ENCODE measurements around the gene DPP3. TPM values are rescaled to one million over a fixed set of nuclear protein-coding genes. Genes with fewer than 3 reads are reported as not detected.

The DPP3 gene
- total RNA-seq, 1 donor from 2014 or later, result 60.0 TPM

GRCh38 chr11:66555416-66555815, 75.2 kb downstream of the DPP3 start:
- H3K4me1 Mint-ChIP-seq (ENCODE audit: low read depth, unreplicated experiment), result no peaks in the 10 kb centered on the region
- H3K9me3 Mint-ChIP-seq (ENCODE audit: unreplicated experiment), result peaks cover 2% of the 10 kb centered on the region
- H3K36me3 Mint-ChIP-seq (ENCODE audit: low read depth, unreplicated experiment), result peaks cover 2% of the 10 kb centered on the region
- FAIRE-seq (no peak), DNase-seq (ENCODE audit: low read depth) (no peak)
- no peaks in the 10 kb centered on the region for H4K20me1 ChIP-seq (ENCODE audit: insufficient read depth, low read length)
- no peaks in the 10 kb centered on the region for H3K79me2 ChIP-seq (ENCODE audit: insufficient read depth, low read length)
- H3K4me2 ChIP-seq (ENCODE audit: low read length), result no peak overlapping the region
- H3K4me3 Mint-ChIP-seq (ENCODE audit: unreplicated experiment), result no peak overlapping the region
- H2AFZ ChIP-seq (ENCODE audit: low read depth, low read length), result no peak overlapping the region
- no peak overlapping the region for H3K27ac Mint-ChIP-seq (ENCODE audit: unreplicated experiment)
- no peak overlapping the region for H3K27ac ChIP-seq (ENCODE audit: low read depth, low read length)
- H3K9me3 ChIP-seq (ENCODE audit: insufficient read depth, low read depth, low read length), result no peaks in the 10 kb centered on the region
- H3K4me3 ChIP-seq (ENCODE audit: insufficient read depth, low read depth, low read length), result no peak overlapping the region
- no peak overlapping the region for H3K9ac ChIP-seq (ENCODE audit: low read length)
- peaks cover 22% of the 10 kb centered on the region for H3K27me3 Mint-ChIP-seq (ENCODE audit: low read depth, unreplicated experiment)
- TF ChIP-seq CTCF (IDR thresholded peaks at IDR 0.05; ENCODE audit: insufficient read depth, low read depth, low read length) (no peak), EZH2 (IDR thresholded peaks at IDR 0.05; ENCODE audit: insufficient read depth, low read length) (no peak)
- no peaks in the 10 kb centered on the region for H3K4me1 ChIP-seq (ENCODE audit: insufficient read depth, low read length)
- H3K27me3 ChIP-seq (ENCODE audit: insufficient read depth, low read length), result peaks cover 2% of the 10 kb centered on the region
- no peaks in the 10 kb centered on the region for H3K36me3 ChIP-seq (ENCODE audit: insufficient read depth, low read length)

DNA sequence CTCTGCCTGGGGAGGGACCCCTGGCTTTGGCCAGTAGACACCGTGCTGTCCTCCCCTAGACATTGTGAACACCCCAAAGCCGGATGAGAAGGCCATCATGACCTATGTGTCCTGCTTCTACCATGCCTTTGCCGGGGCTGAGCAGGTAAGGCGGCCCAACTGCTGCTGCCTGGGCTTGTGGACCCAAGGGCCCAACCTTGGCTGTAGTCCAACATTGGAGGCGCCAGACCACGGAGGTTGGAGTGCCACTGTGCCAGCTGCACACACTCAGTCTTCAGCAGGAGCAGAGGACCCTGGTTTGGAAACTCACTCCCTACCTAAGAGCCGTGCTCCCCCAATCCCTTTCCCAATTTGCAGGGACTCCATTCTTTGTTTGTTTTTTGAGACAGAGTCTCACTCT, 75.9 kb downstream of the DPP3 start:
- no peak for TF ChIP-seq CTCF (IDR thresholded peaks at IDR 0.05; ENCODE audit: insufficient read depth, low read depth, low read length)
- TF ChIP-seq EZH2 (IDR thresholded peaks at IDR 0.05; ENCODE audit: insufficient read depth, low read length), result no peak
- Histone ChIP-seq H3K9ac (ENCODE audit: low read length) (no peak overlapping the region), H3K36me3 (ENCODE audit: insufficient read depth, low read length) (no peaks in the 10 kb centered on the region), H3K9me3 (ENCODE audit: insufficient read depth, low read depth, low read length) (no peaks in the 10 kb centered on the region), H3K4me2 (ENCODE audit: low read length) (no peak overlapping the region), H4K20me1 (ENCODE audit: insufficient read depth, low read length) (no peaks in the 10 kb centered on the region), H3K27ac (ENCODE audit: low read depth, low read length) (no peak overlapping the region), H3K4me1 (ENCODE audit: insufficient read depth, low read length) (no peaks in the 10 kb centered on the region), H3K79me2 (ENCODE audit: insufficient read depth, low read length) (no peaks in the 10 kb centered on the region), H3K27me3 (ENCODE audit: insufficient read depth, low read length) (peaks cover 2% of the 10 kb centered on the region), H3K4me3 (ENCODE audit: insufficient read depth, low read depth, low read length) (no peak overlapping the region), H2AFZ (ENCODE audit: low read depth, low read length) (no peak overlapping the region)
- no peak overlapping the region for H3K4me3 Mint-ChIP-seq (ENCODE audit: unreplicated experiment)
- DNase-seq (ENCODE audit: low read depth), result no peak
- no peak for FAIRE-seq
- H3K27me3 Mint-ChIP-seq (ENCODE audit: low read depth, unreplicated experiment), result peaks cover 21% of the 10 kb centered on the region
- H3K4me1 Mint-ChIP-seq (ENCODE audit: low read depth, unreplicated experiment), result no peaks in the 10 kb centered on the region
- H3K36me3 Mint-ChIP-seq (ENCODE audit: low read depth, unreplicated experiment), result no peaks in the 10 kb centered on the region
- H3K9me3 Mint-ChIP-seq (ENCODE audit: unreplicated experiment), result peaks cover 2% of the 10 kb centered on the region
- H3K27ac Mint-ChIP-seq (ENCODE audit: unreplicated experiment), result no peak overlapping the region

DNA sequence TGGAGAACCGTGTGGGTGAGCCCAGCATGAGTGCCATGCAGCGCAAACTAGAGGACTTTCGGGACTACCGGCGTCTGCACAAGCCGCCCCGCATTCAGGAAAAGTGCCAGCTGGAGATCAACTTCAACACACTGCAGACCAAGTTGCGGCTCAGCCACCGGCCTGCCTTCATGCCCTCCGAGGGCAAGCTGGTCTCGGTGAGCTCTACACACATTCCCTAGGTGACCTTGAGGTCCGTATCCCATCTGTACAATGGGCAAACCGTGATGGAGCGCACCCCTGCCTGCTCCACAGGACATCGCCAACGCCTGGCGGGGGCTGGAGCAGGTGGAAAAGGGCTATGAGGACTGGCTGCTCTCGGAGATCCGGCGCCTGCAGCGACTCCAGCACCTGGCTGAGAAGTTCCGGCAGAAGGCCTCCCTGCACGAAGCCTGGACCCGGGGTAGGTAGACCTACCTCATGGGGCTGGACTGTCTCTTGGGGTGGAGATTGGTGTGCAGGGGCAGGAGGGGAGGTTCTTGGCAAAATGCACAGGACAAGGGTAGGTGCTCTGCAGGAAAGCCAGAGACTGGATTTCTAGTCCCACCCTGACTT, 77.6 kb downstream of the DPP3 start:
- no peak overlapping the region for H3K27ac Mint-ChIP-seq (ENCODE audit: unreplicated experiment)
- H3K27me3 Mint-ChIP-seq (ENCODE audit: low read depth, unreplicated experiment), result peaks cover 22% of the 10 kb centered on the region
- TF ChIP-seq EZH2 (IDR thresholded peaks at IDR 0.05; ENCODE audit: insufficient read depth, low read length) (no peak), CTCF (IDR thresholded peaks at IDR 0.05; ENCODE audit: insufficient read depth, low read depth, low read length) (no peak)
- H3K4me1 Mint-ChIP-seq (ENCODE audit: low read depth, unreplicated experiment), result no peaks in the 10 kb centered on the region
- H3K79me2 ChIP-seq (ENCODE audit: insufficient read depth, low read length), result no peaks in the 10 kb centered on the region
- no peaks in the 10 kb centered on the region for H3K9me3 ChIP-seq (ENCODE audit: insufficient read depth, low read depth, low read length)
- FAIRE-seq (no peak), DNase-seq (ENCODE audit: low read depth) (no peak)
- no peak overlapping the region for H3K4me3 ChIP-seq (ENCODE audit: insufficient read depth, low read depth, low read length)
- no peaks in the 10 kb centered on the region for H3K4me1 ChIP-seq (ENCODE audit: insufficient read depth, low read length)
- peaks cover 2% of the 10 kb centered on the region for H3K9me3 Mint-ChIP-seq (ENCODE audit: unreplicated experiment)
- H3K4me3 Mint-ChIP-seq (ENCODE audit: unreplicated experiment), result no peak overlapping the region
- no peak overlapping the region for H2AFZ ChIP-seq (ENCODE audit: low read depth, low read length)
- no peaks in the 10 kb centered on the region for H3K36me3 ChIP-seq (ENCODE audit: insufficient read depth, low read length)
- H3K27me3 ChIP-seq (ENCODE audit: insufficient read depth, low read length), result peaks cover 2% of the 10 kb centered on the region
- H3K4me2 ChIP-seq (ENCODE audit: low read length), result no peak overlapping the region
- no peak overlapping the region for H3K9ac ChIP-seq (ENCODE audit: low read length)
- H3K27ac ChIP-seq (ENCODE audit: low read depth, low read length), result no peak overlapping the region
- no peaks in the 10 kb centered on the region for H3K36me3 Mint-ChIP-seq (ENCODE audit: low read depth, unreplicated experiment)
- no peaks in the 10 kb centered on the region for H4K20me1 ChIP-seq (ENCODE audit: insufficient read depth, low read length)
